HCT116 (cell line): ENCODE results near the gene DCLRE1B. TPM values are rescaled to one million over a fixed set of nuclear protein-coding genes. Genes with fewer than 3 reads are reported as not detected.
A peak's percentile ranks its signal among the peaks of the same experiment; 100 is the strongest.

Experiments
- ATAC-seq: fragments of 200-7000 bp; cut with Tn5 transposase; 2 replicates; pipeline ENCODE4 v1.9.1; 2020; ENCODE audit warnings: mild to moderate bottlenecking, moderate library complexity
- BruUV-seq: library from RNA; stranded (reverse); fragments of 400-500 nt; replicated peaks from 2 replicates; lab custom pipeline; 2021; lab: Mats Ljungman, UMichigan
- CTCF ChIA-PET: fragments of 300-600 bp; sonication (Branson Sonifier 250); formaldehyde crosslinking; loops from one replicate; lab custom pipeline; 2021; ENCODE audit warnings: antibody characterized with exemption; lab: Charles Lee
- POLR2A ChIA-PET: fragments of 300-600, 350-600 bp; sonication (Branson Sonifier 250); formaldehyde crosslinking; loops from one replicate; lab custom pipeline; 2021; ENCODE audit warnings: antibody characterized with exemption; lab: Charles Lee
- RAD21 ChIA-PET, 2 experiments: fragments of 300-600 bp; sonication (Branson Sonifier 250); formaldehyde crosslinking; loops; one replicate each; lab custom pipeline; 2023; ENCODE audit warnings: low total read pairs in 2 of 2; ENCODE audit not compliant: uncharacterized antibody in 2 of 2, unreplicated experiment in 2 of 2, low non-redundant PET in 1 of 2; lab: Charles Lee
- DNase-seq: peaks from one replicate; pipeline ENCODE4 v3.0.0-alpha.2; 2010; ENCODE audit warnings: low read depth, low spot score
- H2AFZ ChIP-seq: fragments of 200-600 bp; shearing (Covaris generic), sonication (generic); 2 replicates; pipeline ENCODE4 v1.6.1; 2017; ENCODE audit warnings: low read depth, mixed run types, mixed read lengths, antibody characterized with exemption, low read length; ENCODE audit not compliant: poor library complexity, severe bottlenecking
- H3K27ac ChIP-seq: 2 replicates; pipeline ENCODE4 v1.5.1; 2012; ENCODE audit warnings: low read depth, low read length
- H3K27me3 ChIP-seq: fragments of 200-600 bp; sonication (generic); 2 replicates; pipeline ENCODE4 v1.6.1; 2016; ENCODE audit warnings: mixed run types, low read length, mixed read lengths; ENCODE audit not compliant: insufficient read depth
- H3K36me3 ChIP-seq, 2 experiments: fragments of 200-500 bp in 1 of 2; fragments of 200-600 bp in 1 of 2; sonication (Bioruptor generic) in 1 of 2; sonication (generic) in 1 of 2; 2 replicates each; pipeline versions ENCODE4 v1.5.1 to v1.6.1; 2014 to 2016; ENCODE audit warnings: low read length in 2 of 2, inconsistent platforms in 1 of 2, mixed read lengths in 1 of 2, mixed run types in 1 of 2; ENCODE audit not compliant: insufficient read depth in 2 of 2, control insufficient read depth in 1 of 2
- H3K4me1 ChIP-seq, 2 experiments: fragments of 200-600 bp in 1 of 2; sonication (generic) in 1 of 2; 2 replicates each; pipeline versions ENCODE4 v1.5.1 to v1.6.1; 2012 to 2017; ENCODE audit warnings: low read length in 2 of 2, inconsistent platforms in 1 of 2, mild to moderate bottlenecking in 1 of 2, mixed read lengths in 1 of 2, mixed run types in 1 of 2, moderate library complexity in 1 of 2; ENCODE audit not compliant: insufficient read depth in 2 of 2, control insufficient read depth in 1 of 2
- H3K4me2 ChIP-seq: fragments of 200-600 bp; sonication (generic); 2 replicates; pipeline ENCODE4 v1.6.1; 2017; ENCODE audit warnings: mixed run types, low read length, mixed read lengths
- H3K4me3 ChIP-seq, 2 experiments: fragments of 200-600 bp in 1 of 2; sonication (generic) in 1 of 2; replicated peaks in 1 of 2; 2 replicates each; pipeline ENCODE4 v1.5.1; 2011 to 2016; ENCODE audit warnings: low read length in 2 of 2, control low read depth in 1 of 2, low read depth in 1 of 2, mild to moderate bottlenecking in 1 of 2, mixed read lengths in 1 of 2, mixed run types in 1 of 2
- H3K79me2 ChIP-seq: fragments of 200-600 bp; sonication (generic); 2 replicates; pipeline ENCODE4 v1.6.1; 2017; ENCODE audit warnings: mild to moderate bottlenecking, mixed run types, low read length, moderate library complexity, mixed read lengths; ENCODE audit not compliant: insufficient read depth
- H3K9ac ChIP-seq: fragments of 200-600 bp; sonication (generic); 2 replicates; pipeline ENCODE4 v1.6.1; 2016; ENCODE audit warnings: low read length, mixed read lengths
- H3K9me2 ChIP-seq: fragments of 200-600 bp; sonication (generic), shearing (Covaris generic); 2 replicates; pipeline ENCODE4 v1.6.1; 2017; ENCODE audit warnings: mixed run types, mild to moderate bottlenecking, moderate library complexity; ENCODE audit not compliant: insufficient read depth
- H3K9me3 ChIP-seq, 2 experiments: fragments of 200-500 bp in 1 of 2; fragments of 200-600 bp in 1 of 2; sonication (Bioruptor generic) in 1 of 2; sonication (generic) in 1 of 2; 2 replicates each; pipeline ENCODE4 v1.6.1; 2014 to 2017; ENCODE audit warnings: low read length in 2 of 2, mixed read lengths in 2 of 2, inconsistent platforms in 1 of 2, low read depth in 1 of 2, mild to moderate bottlenecking in 1 of 2, mixed run types in 1 of 2, moderate library complexity in 1 of 2; ENCODE audit not compliant: control insufficient read depth in 1 of 2, insufficient read depth in 1 of 2
- H4K20me1 ChIP-seq: fragments of 200-600 bp; sonication (generic), shearing (Covaris generic); 2 replicates; pipeline ENCODE4 v1.6.1; 2017; ENCODE audit warnings: mixed run types, mild to moderate bottlenecking, moderate library complexity; ENCODE audit not compliant: insufficient read depth
- CBX3 ChIP-seq: IDR thresholded peaks from 2 replicates; pipeline ENCODE4 v1.6.1; 2012; ENCODE audit warnings: low read depth
- CEBPB ChIP-seq: IDR thresholded peaks from 2 replicates; pipeline ENCODE4 v1.6.1; 2012; ENCODE audit warnings: low read depth
- EGR1 ChIP-seq: IDR thresholded peaks from 2 replicates; pipeline ENCODE4 v1.6.1; 2012; ENCODE audit warnings: low read depth
- ELF1 ChIP-seq: IDR thresholded peaks from 2 replicates; pipeline ENCODE4 v1.6.1; 2012; ENCODE audit warnings: low read depth, borderline replicate concordance
- JUND ChIP-seq: IDR thresholded peaks from 2 replicates; pipeline ENCODE4 v1.6.1; 2012
- POLR2AphosphoS5 ChIP-seq: IDR thresholded peaks from 2 replicates; pipeline ENCODE4 v1.6.1; 2011; ENCODE audit warnings: mild to moderate bottlenecking, low read depth, low read length, moderate library complexity
- RAD21 ChIP-seq: IDR thresholded peaks from 2 replicates; pipeline ENCODE4 v1.6.1; 2012; ENCODE audit warnings: low read depth, mild to moderate bottlenecking
- SRF ChIP-seq: IDR thresholded peaks from 2 replicates; pipeline ENCODE4 v1.6.1; 2012; ENCODE audit warnings: low read depth
- ZFX ChIP-seq: fragments of 450-650 bp; IDR thresholded peaks from 2 replicates; pipeline ENCODE4 v1.6.1; 2017
- intact Hi-C: fragments of 100-400 bp; cut with micrococcal nuclease; formaldehyde crosslinking; loops from 2 replicates; pipeline ENCODE4 v1.10.0; 2022
- total RNA-seq: library from RNA; stranded (reverse); gene quantifications from one replicate; pipeline ENCODE4 v1.2.1, GENCODE V29; 2021; ENCODE audit not compliant: unreplicated experiment
- TF ChIP-seq, protein P1 (sequence below): IDR thresholded peaks from 2 replicates; pipeline ENCODE4 v1.6.1; 2012
- TF ChIP-seq, protein P2 (sequence below): IDR thresholded peaks from 2 replicates; pipeline ENCODE4 v1.6.1; 2012
- TF ChIP-seq, protein P3 (sequence below): IDR thresholded peaks from 2 replicates; pipeline ENCODE4 v1.6.1; 2011; ENCODE audit warnings: mild to moderate bottlenecking, low read length, moderate library complexity; ENCODE audit not compliant: insufficient replicate concordance; ENCODE audit errors: extremely low read depth

The DCLRE1B gene
- total RNA-seq, 1 experiment from 2014 or later = 13.4 TPM

DNA sequence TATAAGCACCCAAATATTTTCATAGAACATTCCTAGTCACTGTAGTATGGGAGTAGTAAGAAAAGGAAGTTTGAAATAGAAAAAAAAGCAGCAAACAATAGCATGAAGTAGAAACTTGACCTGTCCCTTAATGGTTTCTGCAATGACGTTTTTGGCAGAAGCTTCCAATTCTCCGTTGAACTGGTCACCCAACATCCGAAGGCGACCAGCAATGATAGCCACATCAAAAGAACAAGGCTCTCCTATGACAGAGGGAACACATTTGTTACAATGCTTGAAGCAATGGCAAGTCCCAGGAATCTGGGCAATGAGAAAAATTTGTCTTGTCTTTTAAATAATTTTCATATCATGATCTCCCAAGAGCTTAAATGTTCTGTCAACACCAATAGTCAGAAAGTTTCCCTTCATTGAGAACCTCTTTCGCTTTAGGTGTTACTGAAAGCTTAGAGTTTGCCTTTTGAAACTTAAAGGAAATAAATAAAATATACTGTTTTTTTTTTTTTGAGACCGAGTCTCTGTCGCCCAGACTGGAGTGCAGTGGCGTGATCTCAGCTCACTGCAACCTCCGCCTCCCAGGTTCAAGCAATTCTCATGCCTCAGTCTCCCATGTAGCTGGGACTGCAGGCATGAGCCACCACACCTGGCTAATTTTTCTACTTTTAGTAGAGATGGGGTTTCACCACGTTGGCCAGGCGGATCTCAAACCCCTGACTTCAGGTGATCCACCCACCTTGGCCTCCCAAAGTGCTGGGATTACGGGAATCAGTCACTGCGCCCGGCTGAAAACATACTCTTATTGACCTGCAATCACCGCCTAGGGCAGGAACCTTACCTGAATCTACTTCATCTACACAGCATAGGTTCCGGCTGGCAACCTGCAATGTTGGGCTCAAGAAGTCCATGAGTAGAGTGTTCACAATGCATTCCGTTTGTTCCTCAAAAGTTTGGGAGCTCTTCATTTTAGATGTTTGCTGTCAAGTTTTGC is 18.4 kb upstream of the DCLRE1B start:
- peak overlapping the region; percentile 59 for H3K4me2 ChIP-seq
- H2AFZ ChIP-seq = peak overlapping the region; percentile 55
- H3K27me3 ChIP-seq = no peaks in the 10 kb centered on the region
- no peaks in the 10 kb centered on the region for H3K36me3 ChIP-seq
- peak; percentile 50; the same call in 1 of the 2 replicates for ATAC-seq
- H3K27ac ChIP-seq = peak overlapping the region; percentile 25
- no peaks in the 10 kb centered on the region for H4K20me1 ChIP-seq
- no peak for DNase-seq
- no peaks in the 10 kb centered on the region for H3K9me2 ChIP-seq
- RAD21 ChIA-PET = interaction anchor here in 1 of 2 experiments (0.6 kb wide), 1 partner anchor 33 kb away, joined by 3 read pairs; no protein-coding TSS in a partner anchor
- peak overlapping the region in 1 of 2 experiments; percentile 23; a peak in 2 of 4 replicates for H3K4me3 ChIP-seq
- no peak for TF ChIP-seq EGR1
- TF ChIP-seq CEBPB = no peak
- TF ChIP-seq, protein P1, sequence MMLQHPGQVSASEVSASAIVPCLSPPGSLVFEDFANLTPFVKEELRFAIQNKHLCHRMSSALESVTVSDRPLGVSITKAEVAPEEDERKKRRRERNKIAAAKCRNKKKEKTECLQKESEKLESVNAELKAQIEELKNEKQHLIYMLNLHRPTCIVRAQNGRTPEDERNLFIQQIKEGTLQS = no peak
- no peak for TF ChIP-seq ZFX
- no peak for TF ChIP-seq RAD21
- TF ChIP-seq CBX3 = no peak
- no peak for TF ChIP-seq ELF1
- TF ChIP-seq, protein P2, sequence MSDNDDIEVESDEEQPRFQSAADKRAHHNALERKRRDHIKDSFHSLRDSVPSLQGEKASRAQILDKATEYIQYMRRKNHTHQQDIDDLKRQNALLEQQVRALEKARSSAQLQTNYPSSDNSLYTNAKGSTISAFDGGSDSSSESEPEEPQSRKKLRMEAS = no peak
- TF ChIP-seq POLR2AphosphoS5 = no peak
- TF ChIP-seq JUND = no peak
- no peak for TF ChIP-seq SRF
- TF ChIP-seq, protein P3, sequence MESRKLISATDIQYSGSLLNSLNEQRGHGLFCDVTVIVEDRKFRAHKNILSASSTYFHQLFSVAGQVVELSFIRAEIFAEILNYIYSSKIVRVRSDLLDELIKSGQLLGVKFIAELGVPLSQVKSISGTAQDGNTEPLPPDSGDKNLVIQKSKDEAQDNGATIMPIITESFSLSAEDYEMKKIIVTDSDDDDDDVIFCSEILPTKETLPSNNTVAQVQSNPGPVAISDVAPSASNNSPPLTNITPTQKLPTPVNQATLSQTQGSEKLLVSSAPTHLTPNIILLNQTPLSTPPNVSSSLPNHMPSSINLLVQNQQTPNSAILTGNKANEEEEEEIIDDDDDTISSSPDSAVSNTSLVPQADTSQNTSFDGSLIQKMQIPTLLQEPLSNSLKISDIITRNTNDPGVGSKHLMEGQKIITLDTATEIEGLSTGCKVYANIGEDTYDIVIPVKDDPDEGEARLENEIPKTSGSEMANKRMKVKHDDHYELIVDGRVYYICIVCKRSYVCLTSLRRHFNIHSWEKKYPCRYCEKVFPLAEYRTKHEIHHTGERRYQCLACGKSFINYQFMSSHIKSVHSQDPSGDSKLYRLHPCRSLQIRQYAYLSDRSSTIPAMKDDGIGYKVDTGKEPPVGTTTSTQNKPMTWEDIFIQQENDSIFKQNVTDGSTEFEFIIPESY = no peak
- H3K79me2 ChIP-seq = no peaks in the 10 kb centered on the region
- no peaks in the 10 kb centered on the region for H3K9me3 ChIP-seq
- CTCF ChIA-PET = interaction anchor here (0.8 kb wide), 1 partner anchor 12 kb away, joined by 3 read pairs; no protein-coding TSS in a partner anchor
- POLR2A ChIA-PET = no interaction called here
- intact Hi-C loops = no loop called here
- no peak overlapping the region for H3K9ac ChIP-seq
- H3K4me1 ChIP-seq = peaks cover 34 to 43% of the 10 kb centered on the region in 2 experiments
- BruUV-seq = no TSS peak
